K562 (cell line): ENCODE results near the gene NTM.

Experiments
- CBX3 ChIP-seq, 2 experiments: IDR thresholded peaks; 1 replicate in 1 of 2; 2 replicates in 1 of 2; pipeline ENCODE4 v1.6.1; 2012; ENCODE audit warnings: inconsistent platforms in 2 of 2, low read length in 2 of 2, borderline replicate concordance in 1 of 2, control low read depth in 1 of 2
- JUND ChIP-seq, 2 experiments: IDR thresholded peaks; 2 replicates in 1 of 2; 3 replicates in 1 of 2; pipeline ENCODE4 v1.6.1; 2011; ENCODE audit warnings: borderline replicate concordance in 2 of 2, low read depth in 2 of 2, low read length in 2 of 2, improper control_type of control experiment in 1 of 2, missing biosample characterization in 1 of 2, missing genetic modification characterization in 1 of 2, missing genetic modification reagents in 1 of 2
- POLR2A ChIP-seq: fragments of 450-650 bp; conservative IDR thresholded peaks from 2 replicates; pipeline ENCODE4 v1.6.1; 2016
- ZBED1 ChIP-seq: IDR thresholded peaks from 2 replicates; pipeline ENCODE4 v1.6.1; 2014

- TF ChIP-seq JUND (IDR thresholded peaks at IDR 0.05; ENCODE audit: borderline replicate concordance, low read depth, low read length) (no peak), JUND (tag; IDR thresholded peaks at IDR 0.05; ENCODE audit: borderline replicate concordance, low read depth, low read length) (no peak), ZBED1 (no peak), CBX3 (IDR thresholded peaks at IDR 0.05; ENCODE audit: borderline replicate concordance in 1 of 2, low read length in 2 of 2) (no peak), POLR2A (no peak)
These were observed 425.7 kb downstream of the NTM start for GRCh38 chr11:131796089-131796488.
